GM18508 (cell line): ENCODE data around the gene NXT1.
A peak's percentile ranks its signal among the peaks of the same experiment; 100 is the strongest.
"Not testable (repeated sequence)": the region's sequence is repeated elsewhere in the genome, so short reads cannot be mapped to it uniquely, and the experiment has no call there.

Source experiments
- ATAC-seq: cut with Tn5 transposase; IDR thresholded peaks from one replicate; pipeline ENCODE4 v1.9.1; 2021; ENCODE audit warnings: moderate number of reproducible peaks; ENCODE audit not compliant: insufficient read depth, unreplicated experiment

Gene NXT1

DNA sequence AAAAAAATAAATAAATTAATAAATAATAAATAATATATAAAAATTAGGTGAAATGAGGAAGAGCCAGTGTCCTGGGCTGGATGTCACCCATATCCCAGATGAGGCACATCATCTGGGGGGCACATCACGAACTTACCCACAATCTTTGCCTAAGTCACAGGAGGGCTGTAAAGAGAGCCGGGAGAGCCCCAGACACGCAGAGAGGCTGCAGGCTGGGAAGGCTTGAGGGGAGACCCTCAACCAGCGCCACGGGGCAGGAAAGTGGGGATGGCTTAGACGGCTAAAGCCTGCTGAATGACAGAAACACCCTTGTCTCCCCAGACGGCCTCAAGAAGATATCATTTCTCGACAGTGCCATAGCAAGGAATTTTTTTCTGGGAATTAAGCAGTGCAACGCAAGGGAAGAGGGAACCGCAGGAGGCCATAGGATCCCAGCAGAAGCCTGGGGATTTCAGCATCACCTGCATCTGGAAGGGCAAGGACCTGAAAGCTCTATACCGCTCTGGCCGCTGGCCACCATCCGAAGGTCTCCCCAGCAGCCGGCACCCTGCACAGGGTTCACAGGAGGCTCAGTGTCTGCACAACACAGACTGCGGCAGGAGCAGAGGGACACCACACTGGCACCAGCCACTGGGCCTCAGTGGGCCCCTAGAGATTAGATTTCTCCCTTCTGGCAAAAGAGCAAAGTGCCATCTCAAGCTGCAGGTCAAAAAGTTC is 22.8 kb upstream of the NXT1 start:
- ATAC-seq: no peak

DNA sequence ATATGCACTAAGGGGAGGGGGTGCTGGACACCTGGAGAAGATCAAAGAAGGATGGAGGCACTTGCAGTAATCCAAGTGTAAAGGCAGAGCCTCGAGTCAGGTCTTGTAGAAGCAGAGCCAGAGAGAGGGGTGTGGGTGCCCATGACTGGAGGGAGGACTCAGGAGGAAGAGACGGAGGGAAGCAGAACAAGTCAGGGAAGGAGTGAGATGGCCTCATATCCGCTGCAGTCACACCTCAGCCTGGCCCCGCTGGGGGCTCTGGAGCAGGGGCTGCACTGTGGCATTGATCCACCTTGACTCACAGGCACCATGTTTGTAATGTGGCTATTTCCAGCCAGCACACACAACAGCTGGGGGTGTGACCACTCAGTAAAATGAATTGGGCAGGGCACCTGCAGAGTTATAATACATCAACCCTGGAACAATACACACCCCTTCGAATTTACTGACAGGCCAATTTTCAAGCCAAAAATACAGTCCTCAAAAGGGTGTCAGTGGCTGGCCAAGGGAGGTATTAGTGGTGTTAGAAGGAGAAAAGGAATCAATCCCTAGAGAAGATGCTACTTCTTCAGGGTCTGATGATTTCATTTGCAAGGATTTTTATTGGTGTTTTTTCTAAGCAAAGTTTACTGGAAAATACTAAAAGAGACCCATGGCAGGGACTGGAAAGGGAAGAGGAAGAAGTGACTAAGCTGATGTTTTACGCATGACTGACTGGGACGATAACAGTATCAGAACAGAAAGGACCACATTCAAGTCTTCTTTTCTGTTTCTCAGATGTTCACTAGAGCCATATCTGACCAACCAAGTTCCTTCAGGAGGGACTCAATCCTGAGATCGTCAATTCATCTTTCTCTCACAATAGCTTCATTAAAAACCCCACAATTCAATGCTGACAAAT is 18.9 kb upstream of the NXT1 start:
- no peak for ATAC-seq

DNA sequence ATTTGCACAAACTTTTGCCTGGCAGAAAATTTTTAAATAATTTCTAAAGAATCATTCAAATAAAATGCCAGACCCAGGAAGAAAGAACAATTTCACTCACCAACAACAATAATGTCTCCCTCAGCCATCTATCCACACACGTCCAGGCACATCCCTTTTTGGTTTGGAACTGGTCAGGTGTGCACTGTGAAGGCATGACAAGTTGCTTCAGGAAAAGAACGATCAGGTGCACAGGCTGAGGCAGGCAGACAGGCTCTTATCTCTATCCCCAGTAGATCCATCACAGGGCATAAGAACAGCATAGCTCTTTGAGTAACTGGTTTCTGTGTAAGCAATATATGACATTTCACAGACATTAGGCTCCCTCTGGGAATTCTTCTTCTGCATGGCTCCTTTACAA is 18.1 kb upstream of the NXT1 start:
- ATAC-seq: no peak

DNA sequence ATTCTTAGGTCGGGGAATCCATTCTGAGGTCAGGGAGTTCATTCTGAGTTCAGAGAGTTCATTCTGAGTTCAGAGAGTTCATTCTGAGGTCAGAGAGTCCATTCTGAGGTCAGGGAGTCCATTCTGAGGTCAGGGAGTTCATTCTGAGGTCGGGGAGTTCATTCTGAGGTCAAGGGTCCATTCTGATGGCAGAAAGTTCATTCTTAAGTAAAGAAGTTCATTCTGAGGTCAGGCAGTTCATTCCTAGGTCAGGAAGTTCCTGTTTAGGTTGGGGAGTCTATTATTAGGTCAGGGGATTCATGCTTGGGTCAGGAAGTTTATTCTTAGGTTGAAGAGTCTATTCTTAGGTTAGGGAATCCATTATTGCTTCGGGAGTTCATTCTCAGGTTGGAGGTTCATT is 16.5 kb upstream of the NXT1 start:
- ATAC-seq: no peak

DNA sequence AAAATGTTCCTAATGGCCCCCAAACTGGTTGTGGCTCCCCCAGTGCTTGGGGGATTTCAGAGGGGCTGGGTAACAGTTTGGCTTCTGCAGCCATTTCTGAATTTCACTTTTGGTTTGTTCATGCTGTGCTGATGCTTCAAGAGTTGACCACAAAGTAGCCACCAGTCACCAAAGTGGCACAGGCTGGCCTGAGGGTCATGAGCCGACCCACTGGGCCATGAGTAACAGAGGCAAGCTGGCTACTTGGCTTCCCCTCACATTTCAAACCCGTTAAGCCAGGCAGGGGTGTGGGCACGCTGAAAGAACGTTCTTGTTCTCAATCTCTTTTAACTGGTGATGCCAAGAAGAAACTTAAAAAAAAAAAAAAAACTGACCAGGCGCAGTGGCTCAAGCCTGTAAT is 15.1 kb upstream of the NXT1 start:
- no peak for ATAC-seq

DNA sequence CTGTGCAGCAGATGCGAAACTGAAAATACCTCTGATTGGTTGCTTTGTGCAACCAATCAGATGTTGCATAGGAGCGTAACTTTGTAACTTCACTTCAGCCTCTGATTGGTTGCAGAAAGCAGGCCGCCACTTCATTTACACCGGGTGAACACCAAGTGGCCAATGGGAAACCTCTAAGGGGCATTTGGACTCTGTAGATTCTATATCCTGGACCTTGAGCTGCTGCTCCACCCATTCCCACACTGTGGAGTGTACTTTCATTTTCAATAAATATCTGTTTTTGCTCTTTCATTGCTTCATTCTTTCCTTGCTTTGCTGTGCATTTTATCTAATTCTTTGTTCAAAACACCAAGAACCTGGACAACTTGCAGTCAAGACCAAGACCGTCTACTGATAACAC is 14.1 kb upstream of the NXT1 start:
- no peak for ATAC-seq

DNA sequence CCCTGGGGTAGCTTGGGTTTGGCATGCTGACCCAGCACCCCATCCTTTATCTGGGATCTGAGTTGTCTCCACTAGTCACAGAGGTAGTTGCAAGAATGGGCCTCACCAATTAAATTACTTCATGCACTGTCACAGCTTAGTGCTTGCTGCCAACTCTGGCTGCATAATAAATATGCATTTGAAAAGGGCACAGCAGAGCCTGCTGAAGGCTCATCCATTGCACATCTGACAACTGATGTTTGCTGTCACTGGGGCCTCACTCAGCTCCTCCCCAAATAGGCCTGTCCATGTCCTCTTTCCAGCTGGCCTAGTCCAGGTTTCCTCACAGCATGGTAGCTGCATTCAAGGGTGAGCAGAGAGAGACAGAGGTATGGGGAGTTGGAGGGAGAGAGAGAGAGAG is 13.3 kb upstream of the NXT1 start:
- no peak for ATAC-seq

DNA sequence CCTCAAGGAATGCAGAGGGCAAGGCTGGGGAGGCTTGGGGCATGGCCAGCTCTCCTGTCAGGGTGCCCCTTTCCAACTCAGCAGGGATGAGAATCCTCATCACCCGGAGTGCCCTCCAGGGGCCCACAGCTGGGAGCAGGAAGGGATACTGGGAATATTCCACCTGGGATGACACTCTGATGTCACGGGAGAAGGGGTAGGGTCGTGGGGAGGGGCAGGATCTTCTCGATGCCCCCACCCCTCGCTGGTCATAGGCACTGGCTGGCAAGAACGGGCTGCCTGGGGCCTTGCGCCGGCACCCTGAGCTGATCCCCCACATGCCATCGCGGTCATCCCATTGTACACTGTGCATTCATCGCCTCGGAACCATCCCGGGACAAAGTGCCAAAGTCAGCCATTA is 10.6 kb upstream of the NXT1 start:
- ATAC-seq: no peak

DNA sequence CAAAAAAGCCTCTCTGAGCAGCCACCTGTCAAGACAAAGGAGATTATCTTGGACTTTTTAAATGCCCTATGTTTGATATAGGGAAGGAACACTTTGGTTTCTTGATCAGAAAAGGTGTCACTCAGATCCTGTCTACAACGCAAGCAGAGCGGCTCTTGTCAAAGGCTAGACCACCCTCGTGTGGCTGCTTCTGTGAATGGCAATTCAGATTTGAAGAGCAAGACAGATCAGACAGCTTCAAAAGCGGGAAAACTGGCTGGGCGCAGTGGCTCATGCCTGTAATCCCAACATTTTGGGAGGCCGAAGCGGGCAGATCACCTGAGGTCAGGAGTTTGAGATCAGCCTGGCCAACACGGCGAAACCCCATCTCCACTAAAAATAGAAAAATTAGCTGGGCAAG is 10.1 kb upstream of the NXT1 start:
- no peak for ATAC-seq

DNA sequence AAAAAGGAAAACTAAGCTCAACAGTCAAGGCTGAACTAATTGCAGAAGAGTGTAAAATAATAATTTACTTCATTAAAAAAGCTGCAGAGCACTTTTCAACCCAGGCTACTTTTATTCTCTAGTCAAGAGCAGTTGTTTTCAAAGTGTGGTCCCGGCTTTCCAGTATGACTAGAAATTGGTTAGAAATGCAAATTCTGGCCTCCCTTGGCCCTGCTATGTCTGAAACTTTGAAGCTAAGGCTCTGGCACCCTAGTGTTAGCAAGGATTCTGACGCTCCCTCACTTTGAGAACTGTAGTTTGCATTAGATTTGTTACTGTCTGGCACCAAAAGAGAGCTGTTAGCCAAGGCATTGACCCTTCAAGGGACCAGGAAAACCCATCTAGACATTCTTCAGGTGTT is 9.5 kb upstream of the NXT1 start:
- no peak for ATAC-seq

DNA sequence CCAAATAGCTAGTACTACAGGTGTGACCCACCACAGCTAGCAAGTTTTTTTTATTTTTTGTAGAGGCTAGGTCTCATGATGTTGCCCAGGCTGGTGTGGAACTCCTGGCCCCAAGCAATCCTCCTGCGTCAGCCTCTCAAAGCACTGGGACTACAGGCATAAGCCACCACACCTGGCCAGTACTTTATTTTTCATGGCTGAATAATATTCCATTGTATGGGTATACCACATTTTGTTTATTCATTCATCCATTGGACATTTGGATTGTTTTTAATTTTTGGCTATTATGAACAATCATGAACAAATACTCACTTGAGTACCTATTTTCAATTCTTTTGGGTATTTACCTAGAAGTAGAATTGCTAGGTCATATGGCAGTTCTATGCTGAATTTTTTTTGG is 7.0 kb upstream of the NXT1 start:
- no peak for ATAC-seq

DNA sequence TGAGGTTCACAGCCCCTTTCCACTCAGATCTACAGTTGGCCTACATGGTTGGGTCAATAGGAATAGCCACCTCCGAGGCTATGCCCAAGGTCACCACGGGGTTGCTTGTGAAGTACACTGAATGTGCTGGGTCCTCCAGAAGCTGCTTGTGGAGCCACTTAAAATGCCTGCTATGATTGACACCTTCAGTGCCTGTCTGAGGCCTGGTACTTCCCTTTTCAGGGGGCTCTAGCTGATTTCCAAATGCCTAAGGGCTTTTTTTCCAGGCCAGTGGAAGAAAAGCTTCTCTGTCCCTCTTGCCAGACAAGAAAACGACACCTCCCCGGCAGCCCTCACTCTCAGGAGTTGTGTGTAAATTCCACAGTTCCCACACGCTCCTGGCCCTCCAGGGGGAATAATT is 6.3 kb upstream of the NXT1 start:
- no peak for ATAC-seq

DNA sequence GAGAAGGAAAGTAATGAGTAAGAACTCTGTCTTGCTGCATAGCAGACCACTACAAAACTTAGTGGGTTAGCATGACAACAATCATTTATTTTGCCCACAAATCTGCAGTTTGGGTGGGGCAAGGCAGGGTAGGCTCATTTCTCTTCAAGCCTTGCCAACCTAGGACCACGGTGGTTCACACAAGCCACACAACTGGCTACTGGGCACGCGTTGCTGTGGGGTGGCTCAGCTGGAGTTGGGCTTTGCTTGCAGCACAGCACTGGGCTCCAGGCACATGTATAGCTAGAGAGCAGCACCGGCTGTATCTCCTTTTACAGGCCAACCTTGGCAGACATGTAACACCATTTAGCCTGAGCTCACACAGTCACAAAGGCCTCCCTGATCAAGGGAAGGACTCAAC is 4.6 kb upstream of the NXT1 start:
- ATAC-seq: no peak

DNA sequence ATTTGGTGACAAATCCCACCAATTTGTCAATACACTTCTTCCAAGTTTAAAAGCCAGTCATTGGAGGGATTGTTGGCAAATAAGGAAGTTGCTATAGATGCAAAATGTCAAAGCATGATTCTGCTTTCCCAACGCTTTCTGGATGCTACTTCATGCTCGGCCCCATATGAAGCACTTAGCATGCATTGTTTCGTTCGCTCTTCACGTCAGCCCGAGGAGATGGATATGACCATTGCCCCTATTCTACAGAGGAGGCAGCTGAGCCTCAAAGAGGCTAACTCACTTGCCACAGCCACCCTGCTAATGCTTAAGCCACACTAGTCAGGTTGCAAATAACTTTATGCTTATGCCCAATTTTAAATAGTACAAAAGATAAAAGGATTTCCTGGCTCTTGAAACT is 2.8 kb upstream of the NXT1 start:
- no peak for ATAC-seq

DNA sequence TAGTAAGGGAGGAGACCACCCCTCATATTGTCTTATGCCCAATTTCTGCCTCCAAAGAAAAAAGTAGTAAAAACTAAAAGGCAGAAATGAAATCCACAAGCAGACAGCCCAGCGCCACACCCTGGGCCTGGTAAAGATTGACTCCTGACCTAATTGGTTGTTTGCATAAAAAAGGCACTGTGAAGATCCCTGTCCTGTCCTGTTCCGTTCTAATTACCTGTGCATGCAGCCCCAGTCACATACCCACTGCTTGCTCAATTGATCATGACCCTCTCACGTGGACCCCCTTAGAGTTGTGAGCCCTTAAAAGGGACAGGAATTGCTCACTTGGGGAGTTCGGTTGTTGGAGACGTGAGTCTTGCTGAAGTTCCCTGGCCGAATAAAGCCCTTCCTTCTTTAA is 2.1 kb upstream of the NXT1 start:
- not testable (repeated sequence) for ATAC-seq

DNA sequence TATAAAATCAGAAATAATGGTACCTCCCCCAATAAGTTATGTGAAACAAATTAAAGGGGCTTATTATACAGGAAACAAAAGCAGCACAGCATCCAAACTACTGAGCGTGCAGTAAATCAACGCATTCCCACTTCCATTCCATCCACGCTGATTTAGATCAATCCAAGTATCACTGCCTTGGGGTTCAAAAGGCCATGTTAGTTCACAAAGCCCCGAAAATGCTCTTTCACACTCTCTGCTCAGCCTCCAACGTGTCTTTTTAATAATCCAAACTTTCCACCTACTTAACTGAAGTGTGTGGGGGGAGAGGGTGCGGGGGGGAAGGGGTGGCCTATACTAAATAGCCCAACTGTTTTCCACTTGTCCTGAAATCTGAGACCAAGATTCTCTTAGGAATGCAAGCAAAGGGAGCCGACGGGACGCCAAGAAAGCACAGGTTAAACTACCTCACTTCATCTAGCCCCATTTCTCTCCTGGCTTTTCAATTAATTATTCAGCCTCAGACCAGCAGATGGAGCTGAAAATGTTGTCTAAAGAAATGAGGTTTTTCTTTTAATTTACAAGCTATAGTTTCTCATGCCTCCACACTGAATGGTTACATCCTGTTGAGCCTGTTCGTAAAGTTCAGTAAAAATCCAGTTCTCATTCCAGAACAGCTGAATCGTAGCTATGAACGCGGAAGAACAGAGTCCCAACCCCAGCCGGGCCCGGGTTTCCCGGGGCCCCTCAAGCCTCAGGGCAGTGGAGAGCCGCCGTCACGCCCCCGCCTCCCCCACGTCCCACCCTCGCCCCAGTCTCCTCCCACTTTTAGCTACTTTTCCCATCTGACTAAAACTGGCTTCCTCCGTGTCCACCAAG is 1.0 kb upstream of the NXT1 start:
- ATAC-seq: peak; percentile 12

DNA sequence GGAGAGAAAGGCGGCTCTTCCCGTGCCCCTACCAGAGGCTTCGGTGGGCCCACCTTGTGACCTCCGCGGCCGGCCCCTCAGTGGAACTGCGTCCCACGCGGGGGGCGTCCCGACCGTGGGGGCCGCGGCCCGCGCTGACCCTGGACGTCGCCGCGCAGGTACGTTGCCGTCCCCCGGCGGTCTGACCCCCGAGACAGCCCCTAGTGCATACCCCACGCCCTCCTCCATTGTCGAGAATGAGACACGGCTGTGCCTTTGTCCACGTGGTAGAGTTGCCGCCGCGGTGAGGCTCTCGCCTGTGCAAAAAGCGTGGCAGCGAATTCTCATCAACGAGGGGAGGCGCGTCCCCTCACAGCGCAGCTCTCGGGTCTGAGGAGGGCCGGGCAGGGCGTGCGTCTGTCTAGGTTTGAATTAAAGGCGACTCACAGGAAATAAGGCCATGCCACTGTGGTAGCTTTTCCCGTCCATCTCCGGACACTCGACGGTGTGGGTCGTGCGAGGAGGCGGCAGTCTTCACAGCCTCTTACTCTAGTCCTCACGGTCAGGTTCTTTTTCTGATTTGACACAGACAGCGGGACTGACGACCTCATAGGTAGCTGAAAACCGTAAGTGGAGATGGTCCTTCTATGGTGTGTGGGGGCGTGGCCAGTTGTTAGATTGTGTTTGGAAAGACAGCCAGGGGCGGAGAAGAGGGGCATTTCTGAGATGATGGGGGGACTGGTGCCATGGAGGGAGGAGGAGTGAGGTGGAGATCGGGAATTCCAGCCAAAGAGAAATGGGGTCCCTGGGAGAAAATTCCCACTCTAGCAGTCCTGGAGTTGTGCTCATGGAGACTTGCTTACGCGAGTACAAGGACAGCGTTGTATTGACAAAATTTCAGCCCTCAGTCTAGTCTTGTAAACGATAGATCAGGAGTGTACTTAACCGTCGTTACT is 580 bp downstream of the NXT1 start:
- ATAC-seq: no peak

DNA sequence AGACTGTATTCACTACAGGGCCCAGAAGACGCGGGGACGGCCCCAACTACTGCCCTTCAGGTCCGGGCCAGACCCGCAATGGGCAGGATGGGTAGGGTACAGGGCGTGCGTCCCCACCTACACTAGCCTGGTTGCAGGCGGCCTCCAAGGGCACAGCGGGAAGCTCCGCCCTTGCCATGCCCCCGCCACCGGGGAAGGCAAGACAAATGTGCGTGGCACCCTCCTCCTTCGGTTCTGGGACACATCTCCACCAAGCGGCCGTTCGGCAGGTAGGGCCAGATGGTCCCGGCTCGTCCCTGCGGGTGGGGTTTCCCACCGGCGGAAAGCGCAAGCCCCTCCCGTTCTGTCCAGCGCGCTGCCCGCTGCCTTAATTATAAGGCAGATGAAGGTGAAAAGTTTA is 5.6 kb downstream of the NXT1 start:
- no peak for ATAC-seq

DNA sequence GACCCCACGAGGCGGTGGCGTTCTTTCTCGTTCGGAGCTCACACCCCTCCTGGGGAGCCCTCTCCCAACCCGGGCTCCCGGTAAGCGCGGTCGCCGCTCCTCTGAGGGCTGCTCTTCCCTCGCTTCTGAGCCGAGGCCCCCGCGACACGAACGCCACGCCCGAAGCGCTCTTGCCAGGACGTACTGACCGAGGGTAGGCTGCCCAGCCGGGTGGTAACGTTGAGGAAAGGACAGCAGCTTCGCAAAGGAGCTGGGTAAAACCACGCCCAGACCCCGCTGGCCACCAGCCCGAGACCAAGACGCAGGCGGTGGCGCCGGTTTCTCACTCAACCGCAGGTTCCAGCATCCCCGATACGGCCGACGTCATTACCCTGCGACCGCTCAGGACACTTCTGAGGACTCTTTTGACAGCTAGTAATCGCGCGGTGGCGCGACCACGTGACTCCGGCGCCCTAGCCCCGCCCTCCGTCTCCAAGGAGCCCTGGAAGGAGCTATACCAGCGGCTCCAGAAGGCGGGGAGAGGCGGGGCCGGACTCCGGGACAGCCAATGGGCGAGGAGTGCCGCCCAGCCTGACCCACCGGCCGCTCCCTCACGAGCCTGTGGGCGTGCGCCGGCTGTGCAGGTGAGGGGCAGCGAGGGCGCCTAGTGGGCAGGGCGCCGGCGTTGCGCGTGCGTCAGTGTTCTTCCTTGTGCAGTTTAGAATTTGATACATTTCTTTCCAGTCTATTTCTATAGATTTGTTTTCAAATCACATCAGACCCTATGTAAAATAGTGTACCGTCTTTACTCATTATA is 7.4 kb downstream of the NXT1 start:
- ATAC-seq: peak; percentile 47
